Stimulated activated naive CD4-positive, alpha-beta T cell treated with Interleukin-2 at 50 U/mL for 16 hours (primary cell): ENCODE data around the gene GPR15.

Source experiments
- DNase-seq: peaks from one replicate; lab custom pipeline; 2025; lab: John Stamatoyannopoulos, UW

The GPR15 gene

GRCh38 chr3:98530676-98531075 lies 1.1 kb upstream of the GPR15 start:
- no peak for DNase-seq

GRCh38 chr3:98532275-98532637 lies 478 bp downstream of the GPR15 start:
- DNase-seq, result no peak

- no peak for DNase-seq
Measured at GRCh38 chr3:98532709-98533571, 1.2 kb downstream of the GPR15 start.

DNA sequence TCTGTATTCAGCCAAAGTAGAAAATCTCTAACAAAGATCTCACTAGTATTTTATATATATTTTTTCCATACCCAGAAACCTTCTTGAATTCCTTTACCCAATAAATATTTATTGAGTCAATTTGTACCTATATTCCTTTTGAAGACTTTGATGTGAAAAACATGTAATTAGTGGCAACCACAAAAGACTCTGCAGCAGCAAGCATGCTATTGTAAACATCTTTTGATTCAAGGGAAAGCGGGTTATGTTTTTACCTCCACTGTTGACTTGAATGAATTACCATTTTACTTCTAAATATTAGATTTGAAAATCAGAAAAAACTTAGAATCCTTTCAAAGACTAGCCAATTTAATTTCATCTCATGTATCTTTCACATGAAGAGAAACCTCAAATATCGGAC lies 2.4 kb downstream of the GPR15 start:
- no peak for DNase-seq

DNA sequence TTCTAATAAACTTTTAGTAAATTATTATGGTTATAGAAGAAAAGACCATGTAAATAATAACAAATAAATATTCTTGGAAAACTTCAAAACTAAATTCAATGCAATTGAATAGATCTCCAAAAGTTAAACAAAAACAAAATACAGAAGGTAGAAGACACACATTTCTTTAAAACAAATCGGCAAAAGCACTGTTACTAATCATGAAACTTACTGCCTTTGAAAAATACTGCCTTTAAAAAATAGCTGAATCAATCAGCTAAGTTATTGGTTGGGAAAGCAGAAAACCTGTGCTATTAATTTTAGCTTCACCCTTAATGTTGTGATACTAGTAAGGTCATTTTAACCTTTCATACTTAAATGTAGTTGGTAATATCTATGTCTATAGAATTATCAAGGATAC lies 3.0 kb downstream of the GPR15 start:
- no peak for DNase-seq

- no peak for DNase-seq
Measured at GRCh38 chr3:98536456-98537017, 4.8 kb downstream of the GPR15 start.

DNA sequence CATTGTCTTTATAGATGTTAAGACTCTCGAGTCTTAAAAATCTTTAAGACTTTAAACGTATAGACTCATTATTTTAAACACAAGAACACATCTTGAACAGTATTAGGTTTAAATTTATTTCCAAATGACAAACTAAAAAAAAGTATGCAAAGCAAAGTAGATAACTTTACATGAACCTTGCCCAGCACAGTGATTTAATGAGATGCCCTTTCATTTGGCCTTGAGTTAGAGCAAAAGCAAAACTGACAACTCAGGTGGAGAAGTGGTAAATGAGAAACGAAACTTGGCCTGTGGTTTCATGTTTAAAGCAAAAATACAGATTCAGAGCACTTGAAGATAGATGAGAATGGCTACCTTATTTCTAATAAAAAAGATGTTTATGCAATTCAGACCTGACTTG lies 8.6 kb downstream of the GPR15 start:
- no peak for DNase-seq

DNA sequence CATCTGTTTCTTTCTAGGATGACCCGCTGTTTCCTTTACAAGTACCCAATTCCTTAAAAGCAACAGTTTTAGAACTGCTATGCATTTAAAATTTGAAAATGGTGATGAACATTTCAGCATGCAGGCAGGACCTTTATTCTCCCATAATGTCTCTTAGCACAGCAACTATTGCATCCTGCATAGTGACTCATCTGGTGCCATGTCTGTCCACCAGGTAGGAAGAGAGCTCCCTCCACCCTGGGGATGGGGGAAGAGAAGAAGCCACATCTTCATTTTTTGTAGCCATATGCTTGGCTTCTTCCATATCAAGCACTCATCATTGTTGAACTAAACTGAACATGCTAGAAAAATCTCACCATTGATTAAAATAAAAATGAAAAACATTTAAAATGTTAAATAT lies 9.9 kb downstream of the GPR15 start:
- no peak for DNase-seq

DNA sequence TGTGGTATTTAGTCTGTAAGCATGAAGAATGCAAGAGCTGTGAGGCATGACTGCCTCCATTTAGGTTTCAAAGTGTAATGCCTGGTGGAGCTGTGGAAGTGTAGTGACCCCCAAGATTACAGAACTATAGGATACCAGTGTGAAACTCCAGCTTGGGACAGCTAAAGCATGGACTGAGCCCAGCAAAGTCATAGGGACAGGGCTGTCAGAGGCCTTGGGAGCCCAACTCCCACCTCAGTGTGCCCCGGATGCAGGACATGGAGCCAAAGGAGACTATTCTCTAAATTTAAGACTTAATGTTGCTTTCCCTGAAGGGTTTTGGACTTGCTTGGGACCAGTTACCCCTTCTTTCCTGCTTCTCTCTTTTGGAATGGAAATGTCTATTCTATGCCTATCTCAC lies 10.8 kb downstream of the GPR15 start:
- no peak for DNase-seq

- DNase-seq, result no peak
Measured at GRCh38 chr3:98545940-98546339, 14.2 kb downstream of the GPR15 start.

GRCh38 chr3:98548544-98548943 lies 16.8 kb downstream of the GPR15 start:
- no peak for DNase-seq

DNA sequence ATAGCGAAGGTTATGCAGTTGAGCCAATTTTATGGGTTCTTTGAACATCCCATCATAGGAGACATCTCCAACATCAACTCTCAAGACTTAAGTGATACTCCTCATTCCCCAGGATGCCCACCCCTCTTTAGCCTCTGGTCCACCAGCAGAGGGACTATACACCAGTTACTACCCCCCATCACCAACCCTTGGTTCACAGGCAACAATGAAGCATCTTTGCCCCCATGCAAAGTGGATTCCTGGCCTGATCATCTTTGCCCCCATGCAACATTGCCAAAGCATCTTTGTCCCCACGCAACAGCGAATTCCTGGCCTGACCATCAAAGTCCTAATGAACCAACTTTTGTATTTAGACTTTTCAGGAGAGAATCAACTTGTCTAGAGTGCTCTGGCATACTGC lies 19.1 kb downstream of the GPR15 start:
- DNase-seq, result no peak

- no peak for DNase-seq
Measured at GRCh38 chr3:98551236-98551635, 19.5 kb downstream of the GPR15 start.

GRCh38 chr3:98551754-98552153 lies 20.0 kb downstream of the GPR15 start:
- no peak for DNase-seq

- DNase-seq, result no peak
Measured at GRCh38 chr3:98552232-98553020, 20.6 kb downstream of the GPR15 start.

GRCh38 chr3:98553021-98553563 lies 21.3 kb downstream of the GPR15 start:
- DNase-seq, result no peak

- DNase-seq, result no peak
Measured at GRCh38 chr3:98553753-98554152, 22.0 kb downstream of the GPR15 start.

DNA sequence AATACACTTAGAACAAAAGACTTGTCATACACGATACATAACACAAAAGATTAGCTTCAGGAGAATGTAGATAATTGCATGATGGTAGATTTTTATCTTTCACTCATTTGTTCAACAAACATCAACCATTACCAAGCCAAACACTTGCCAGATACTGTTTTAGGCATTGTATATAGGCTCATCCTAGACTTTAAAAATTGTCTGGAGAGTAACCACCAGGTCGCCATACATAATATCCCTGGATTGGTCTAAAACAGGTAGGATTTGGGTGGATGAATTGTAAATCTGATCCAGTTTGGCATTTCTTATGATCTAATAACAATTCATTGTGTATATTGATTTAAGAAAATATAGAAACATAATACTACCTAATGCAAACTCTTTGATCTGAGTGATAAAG lies 22.8 kb downstream of the GPR15 start:
- no peak for DNase-seq

DNA sequence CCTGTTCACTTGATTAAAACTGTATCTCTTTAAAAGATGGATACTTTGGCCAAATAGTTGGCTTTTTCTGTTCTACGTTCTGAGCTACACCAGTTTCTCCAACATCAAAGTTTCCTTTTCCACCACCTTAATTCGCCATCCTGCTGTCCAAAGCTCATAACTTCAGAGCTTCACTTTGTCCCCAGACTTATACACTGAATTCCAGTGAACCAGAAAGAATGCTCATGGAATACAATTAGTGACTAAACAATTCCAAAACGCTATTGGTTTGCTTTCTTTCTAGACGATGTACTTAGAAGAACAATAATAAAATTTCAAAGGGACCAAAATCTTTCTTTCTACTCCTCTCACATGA lies 23.2 kb downstream of the GPR15 start:
- DNase-seq, result no peak

DNA sequence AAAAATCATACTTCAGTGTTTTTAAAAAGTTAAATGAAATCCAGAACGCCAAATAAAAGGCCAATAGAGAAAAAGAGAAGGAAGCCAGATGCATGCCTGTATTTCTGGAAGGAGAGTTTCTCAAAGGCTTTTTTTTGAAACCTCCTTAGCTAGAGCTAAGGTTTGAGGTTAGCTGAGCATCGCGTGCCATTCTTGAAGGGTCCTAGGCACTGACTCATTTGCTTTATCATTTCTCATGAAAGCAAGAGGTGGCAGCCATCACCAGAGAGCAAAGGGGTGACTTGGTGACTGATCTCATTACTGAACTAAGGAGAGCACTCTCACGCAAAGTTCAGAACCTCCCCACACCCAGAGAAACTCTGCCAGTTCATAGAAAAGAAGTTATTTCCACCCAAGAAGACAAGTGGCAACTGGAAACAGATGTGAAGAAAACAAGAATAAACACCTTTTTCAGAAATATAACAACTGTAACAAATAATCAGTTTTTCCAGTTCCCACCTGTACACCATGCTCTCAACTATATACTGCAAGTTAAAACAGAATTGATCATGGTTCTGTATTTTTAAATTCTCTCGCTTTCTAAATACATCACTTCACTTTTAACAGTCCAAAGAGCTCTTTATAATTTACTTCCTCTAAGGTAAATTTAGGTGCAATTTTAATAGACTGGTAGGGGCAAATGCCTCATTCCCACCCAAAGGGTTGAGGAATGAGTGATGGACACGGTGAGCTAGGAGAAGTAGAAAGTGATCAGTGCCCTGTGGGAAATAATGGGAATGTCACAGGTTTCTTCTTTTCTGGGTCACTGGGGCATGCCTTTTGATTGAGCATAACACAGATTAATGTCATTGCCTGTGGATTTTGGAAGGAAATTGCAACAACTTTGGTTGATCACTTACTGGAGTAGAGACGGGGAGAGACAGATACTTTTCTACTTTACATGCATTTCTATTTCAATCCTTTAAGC lies 24.7 kb downstream of the GPR15 start:
- peak; percentile 81 for DNase-seq

DNA sequence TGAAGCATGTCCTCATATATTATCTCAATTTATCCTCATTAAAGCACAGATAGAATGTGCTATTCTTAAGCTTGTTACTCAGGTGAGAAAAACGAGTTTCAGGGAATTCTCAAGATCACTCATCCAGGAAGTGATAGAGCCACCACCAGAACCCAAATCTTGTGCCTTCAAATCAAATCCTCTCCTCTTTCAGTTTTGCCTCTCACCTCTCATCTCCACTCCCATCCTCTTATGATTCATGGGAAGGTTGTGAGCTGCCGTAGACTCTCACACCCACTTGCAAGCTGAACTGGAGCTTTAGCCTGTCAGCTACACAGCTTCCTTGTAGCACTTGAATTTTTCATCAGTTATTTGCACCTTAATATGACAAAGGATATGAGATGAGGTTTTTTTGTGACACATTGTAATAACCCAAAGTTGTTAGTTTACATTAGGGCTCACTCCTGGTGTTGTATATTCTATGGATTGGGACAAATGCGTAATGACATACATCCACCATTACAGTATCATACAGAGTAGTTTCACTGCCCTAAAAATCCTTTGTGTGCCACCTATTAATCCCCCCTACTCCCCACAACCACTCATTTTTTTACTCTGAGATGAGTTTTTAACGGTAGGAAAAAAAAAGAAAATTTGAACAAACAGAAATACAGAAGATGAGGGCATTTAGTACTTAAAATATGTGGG lies 25.7 kb downstream of the GPR15 start:
- peak; percentile 55 for DNase-seq
